HTR-8/SVneo (cell line): ENCODE measurements around the gene ACYP1.
A peak's percentile ranks its signal among the peaks of the same experiment; 100 is the strongest.

ENCODE experiments used
- DNase-seq: peaks from one replicate; pipeline ENCODE4 v3.0.0; 2011; ENCODE audit warnings: low spot score, mixed read lengths; ENCODE audit not compliant: insufficient read length
- FAIRE-seq: peaks from 2 replicates; lab custom pipeline; 2011; peaks lifted over from hg19 to GRCh38; lab: Jason Lieb, UNC

The ACYP1 gene

DNA sequence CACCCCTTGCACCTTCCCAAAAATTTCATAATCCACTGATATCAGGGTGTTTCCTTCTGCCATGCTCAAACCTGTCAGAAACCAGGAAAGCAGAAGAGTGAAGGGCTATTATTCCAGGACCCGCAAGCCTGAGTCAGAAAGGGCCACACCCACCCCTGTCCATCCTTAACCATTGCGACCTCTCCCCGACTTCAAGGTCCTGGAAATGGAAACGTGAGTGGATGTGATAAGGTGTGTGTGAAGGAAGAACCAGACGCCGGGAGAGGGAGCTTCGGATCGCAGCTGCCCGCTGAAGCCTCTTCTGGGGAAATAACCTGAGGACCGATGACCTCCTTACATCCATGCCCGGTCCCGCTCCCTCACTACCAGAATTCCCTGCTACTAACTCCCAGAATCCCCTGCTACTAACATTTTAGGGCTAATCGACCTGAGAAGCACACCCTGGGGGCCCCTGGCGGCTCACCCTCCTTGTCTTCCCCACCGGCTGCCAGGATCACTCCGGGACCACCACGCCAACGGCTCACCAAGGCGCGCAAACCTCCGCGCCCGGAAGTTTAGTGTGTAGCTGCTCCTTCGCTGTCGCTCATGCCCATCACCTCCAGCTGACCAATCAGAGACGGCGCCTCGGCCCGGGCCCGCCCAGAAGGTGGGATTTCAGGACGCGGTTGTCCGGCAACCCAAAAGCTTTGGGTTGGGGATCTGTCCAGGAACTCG lies at the start of gene ACYP1:
Gene ACYP1, minus strand, starts transcription at position 534 of the 714 bp plus-strand sequence. Its CDS starts 471 bp downstream, at position 63.
- peak; percentile 100 for DNase-seq
- peak; percentile 99 for FAIRE-seq

GRCh38 chr14:75109877-75110276 lies 46.1 kb upstream of the ACYP1 start:
- no peak for DNase-seq
- FAIRE-seq: peak; percentile 69

DNA sequence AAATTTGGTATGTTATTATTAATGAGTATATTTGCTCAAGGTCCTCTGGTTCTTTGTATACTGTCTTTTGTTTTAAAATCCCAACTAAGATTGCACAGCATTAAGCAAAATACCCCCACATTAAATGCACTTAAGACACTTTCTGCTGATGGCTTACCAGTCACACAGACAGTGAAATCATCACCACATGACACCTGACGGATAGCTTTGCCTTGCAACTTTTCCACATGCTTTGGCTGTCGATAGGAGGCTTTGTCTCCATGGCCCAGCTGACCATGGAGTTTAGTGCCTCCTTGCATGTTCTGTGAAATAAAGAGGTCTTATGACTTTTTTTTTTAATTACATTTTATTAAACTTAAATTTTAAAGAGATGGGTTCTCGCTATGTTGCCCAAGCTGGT lies 43.4 kb upstream of the ACYP1 start:
- DNase-seq (no peak), FAIRE-seq (peak; percentile 72)

GRCh38 chr14:75101491-75101890 lies 37.7 kb upstream of the ACYP1 start:
- FAIRE-seq (no peak), DNase-seq (no peak)

DNA sequence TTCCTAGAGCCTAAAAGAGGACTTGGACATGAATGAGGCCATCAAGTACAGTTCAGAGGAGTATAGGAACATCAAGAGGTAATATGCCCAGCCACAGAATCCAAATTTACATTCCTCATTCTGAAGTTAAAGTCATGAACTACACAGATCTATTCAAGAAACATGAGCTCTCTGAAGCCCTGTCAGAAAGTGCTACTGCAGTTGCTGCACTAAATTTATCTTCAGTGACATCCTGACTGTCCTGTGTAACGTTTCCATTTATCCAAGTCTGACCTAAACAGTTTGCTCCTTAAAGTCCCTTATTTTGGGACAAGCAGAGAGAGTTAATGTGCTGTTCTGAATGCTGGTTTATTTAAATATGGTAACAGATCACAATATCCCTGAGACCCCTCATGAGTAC lies 34.9 kb upstream of the ACYP1 start:
- DNase-seq: no peak
- FAIRE-seq: peak; percentile 79

GRCh38 chr14:75098212-75098611 lies 34.4 kb upstream of the ACYP1 start:
- no peak for FAIRE-seq
- no peak for DNase-seq

DNA sequence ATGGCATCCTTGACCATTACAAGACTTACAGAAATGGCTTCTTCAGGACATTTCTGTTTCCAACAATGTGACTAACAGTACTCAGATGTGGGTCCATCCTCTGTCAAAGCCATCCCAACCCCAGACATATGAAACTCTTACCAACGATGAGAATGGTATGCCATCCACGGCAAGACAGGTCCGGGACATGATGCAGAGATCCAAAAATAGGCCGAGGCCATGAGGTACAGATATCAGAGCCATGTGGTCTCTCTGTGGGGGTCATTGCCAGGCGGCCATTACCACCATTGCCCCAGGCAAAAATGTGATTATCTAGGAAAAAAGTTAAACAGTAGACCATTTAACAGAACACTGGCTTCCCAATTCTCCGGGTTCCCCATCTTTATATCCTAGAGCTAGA lies 33.1 kb upstream of the ACYP1 start:
- DNase-seq (no peak), FAIRE-seq (peak; percentile 75)

GRCh38 chr14:75095690-75096089 lies 31.9 kb upstream of the ACYP1 start:
- FAIRE-seq (peak; percentile 52), DNase-seq (no peak)

- DNase-seq (no peak), FAIRE-seq (peak; percentile 42)
Observed at GRCh38 chr14:75094896-75095295, 31.1 kb upstream of the ACYP1 start.

GRCh38 chr14:75092698-75093097 lies 28.9 kb upstream of the ACYP1 start:
- FAIRE-seq: peak; percentile 76
- DNase-seq: no peak

- FAIRE-seq (no peak), DNase-seq (no peak)
Observed at GRCh38 chr14:75091251-75091650, 27.4 kb upstream of the ACYP1 start.

DNA sequence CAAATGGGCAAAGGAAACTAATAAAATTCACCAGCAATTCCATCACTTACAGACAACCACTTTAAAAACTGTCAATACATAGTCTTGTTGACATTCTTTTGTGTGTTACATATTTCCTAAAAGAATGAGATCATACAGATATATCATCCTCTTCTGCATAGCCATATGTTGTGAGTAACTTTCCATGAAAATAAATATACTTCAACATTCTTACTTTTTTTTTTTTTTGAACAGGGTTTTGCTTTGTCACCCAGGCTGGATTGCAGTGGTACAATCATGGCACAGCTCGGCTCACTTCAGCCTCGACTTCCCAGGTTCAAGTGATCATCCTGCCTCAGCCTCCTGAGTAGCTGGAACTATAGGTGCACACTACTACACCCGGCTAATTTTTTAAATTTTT lies 26.5 kb upstream of the ACYP1 start:
- FAIRE-seq (peak; percentile 26), DNase-seq (no peak)

- DNase-seq (peak; percentile 87), FAIRE-seq (peak; percentile 97)
Observed at GRCh38 chr14:75088566-75089373, 24.9 kb upstream of the ACYP1 start.

GRCh38 chr14:75088153-75088552 lies 24.3 kb upstream of the ACYP1 start:
- no peak for DNase-seq
- FAIRE-seq: no peak

DNA sequence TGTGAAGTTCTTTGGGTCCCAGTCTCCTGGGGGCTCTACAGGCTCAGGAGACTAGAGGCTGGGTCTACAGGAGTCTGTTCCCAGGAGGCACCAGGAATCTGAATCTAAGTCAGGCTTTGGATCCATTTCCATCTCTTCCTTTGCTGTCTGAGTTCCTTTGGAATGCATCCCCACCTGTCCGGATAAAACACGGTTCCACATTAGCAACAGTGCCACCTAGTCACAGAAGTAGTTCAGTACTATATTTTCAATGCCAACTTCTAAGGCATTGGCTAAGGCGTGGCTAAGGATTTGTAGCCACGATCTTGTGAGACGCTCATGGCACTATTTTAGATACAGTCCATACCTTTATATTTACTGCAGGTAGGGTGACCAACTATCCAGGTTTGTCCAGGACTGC lies 20.7 kb upstream of the ACYP1 start:
- peak; percentile 93 for FAIRE-seq
- peak; percentile 66 for DNase-seq

- FAIRE-seq (no peak), DNase-seq (no peak)
Observed at GRCh38 chr14:75083271-75083670, 19.4 kb upstream of the ACYP1 start.

GRCh38 chr14:75081660-75082229 lies 17.9 kb upstream of the ACYP1 start:
- FAIRE-seq (no peak), DNase-seq (no peak)

GRCh38 chr14:75079521-75079920 lies 15.7 kb upstream of the ACYP1 start:
- FAIRE-seq (peak; percentile 73), DNase-seq (no peak)

DNA sequence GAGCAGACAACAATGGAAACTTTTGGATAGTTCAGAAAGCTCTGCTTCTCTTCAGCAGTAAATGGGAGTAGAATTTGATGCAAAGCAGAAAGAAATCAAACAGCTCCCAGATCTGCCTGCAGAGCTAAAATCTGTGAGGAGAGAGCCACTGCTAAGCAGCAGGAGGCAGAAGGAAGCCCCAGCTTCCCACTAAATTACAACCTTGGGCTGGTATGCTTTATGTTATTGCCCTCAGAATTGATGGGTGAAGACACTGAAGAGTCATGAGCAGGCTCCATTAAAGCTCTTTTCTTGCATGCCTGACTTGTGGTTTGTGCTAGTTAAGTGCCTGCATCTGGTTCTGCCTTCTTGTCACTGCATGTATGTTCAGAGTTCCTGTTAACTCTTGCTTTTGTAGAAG lies 14.0 kb upstream of the ACYP1 start:
- peak; percentile 31 for FAIRE-seq
- DNase-seq: no peak

DNA sequence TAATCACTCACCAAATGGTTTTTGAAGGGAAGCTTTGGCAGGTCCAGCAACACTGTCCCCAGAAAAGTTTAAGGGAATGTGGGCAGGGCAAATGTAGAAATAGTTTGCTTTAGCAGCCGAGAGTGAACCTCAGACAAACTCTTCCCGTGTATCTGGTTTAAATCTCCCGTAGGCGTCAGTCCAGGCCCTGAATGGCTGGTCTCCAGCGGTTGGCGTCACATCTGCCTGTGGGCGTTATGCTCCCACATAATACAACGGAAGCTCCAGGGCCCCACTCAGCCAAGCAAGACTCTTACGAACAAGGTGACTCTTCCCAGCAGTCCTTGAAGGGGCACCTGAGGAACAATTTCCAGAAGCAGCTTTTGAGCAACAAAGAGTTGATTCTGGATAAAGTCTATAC lies 6.6 kb upstream of the ACYP1 start:
- DNase-seq (no peak), FAIRE-seq (no peak)

GRCh38 chr14:75069811-75070145 lies 6.0 kb upstream of the ACYP1 start:
- DNase-seq (no peak), FAIRE-seq (no peak)
